Measurements from ENCODE around the gene ERICH6.
A peak's percentile ranks its signal among the peaks of the same experiment; 100 is the strongest.

The ERICH6 gene

DNA sequence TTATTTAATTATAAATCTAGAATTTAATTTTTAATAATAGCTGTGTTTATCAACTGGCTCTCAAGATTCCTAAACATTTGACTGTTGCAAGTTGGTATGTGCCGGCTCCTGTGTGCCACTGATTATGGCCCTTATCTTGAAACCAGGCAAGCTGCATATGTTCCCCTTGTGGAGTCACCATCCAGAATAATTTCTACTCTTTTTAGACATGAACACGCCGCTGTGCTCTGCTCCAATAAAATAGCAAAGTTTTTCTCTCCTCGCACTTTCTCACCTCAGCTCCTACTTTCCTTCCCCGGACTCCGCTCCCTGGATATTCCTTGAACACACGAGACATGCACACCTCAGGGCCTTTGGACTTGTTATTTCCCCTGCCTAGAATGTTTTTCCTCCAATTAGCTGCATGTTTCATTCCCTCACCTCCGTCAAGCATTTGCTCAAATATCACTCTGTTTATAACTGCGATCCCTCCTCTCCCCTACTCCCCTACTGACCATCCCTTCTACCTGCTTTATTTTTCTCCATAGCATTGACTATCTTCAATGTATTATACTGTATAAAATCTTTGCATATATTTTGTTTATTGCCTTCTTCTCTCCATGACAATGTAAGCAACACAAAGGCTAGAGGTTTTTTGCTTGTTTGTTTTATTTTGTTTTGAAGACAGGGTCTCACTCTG lies 26.1 kb upstream of the ERICH6 start:
- DNase-seq (ENCODE audit: low read depth), result no peak

DNA sequence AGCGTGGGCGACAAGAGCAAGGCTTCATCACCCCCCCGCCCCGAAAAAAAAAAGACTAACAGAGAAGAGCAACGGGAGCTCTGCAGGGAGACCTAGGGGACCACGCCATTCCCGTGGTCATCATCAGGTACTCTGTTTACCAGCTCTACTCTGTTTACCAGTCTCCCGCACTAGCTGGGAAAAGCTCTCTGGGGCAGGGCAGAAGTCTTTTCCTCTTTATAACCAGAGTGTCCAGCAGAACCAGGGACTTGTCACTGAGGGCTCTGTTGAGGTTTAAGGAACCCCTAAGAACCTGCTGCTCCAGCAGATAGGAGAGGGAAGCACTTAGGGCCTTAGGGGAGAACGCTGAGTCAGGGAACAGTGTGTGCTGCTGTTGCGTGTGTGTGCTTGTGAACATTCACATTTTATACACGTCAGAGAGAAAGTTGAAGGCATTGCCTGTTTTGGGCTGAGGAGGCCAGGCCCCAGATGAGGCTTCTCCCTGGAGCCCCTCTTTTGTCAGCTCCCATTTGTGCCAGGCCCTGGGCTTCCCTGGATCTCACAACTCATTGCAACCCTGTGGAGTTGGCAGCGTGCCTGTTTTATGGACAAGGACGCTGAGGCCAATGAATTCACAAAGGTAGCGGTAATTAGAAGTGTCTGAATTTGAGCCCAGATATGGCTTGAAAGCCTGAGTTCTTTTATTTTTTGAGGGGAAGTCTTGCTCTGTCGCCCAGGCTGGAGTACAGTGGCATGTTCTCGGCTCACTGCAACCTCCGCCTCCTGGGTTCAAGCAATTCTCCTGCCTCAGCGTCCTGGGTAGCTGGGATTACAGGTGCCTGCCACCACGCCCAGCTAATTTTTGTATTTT lies 24.2 kb upstream of the ERICH6 start:
- no peak for DNase-seq (ENCODE audit: low read depth)
- TF ChIP-seq, protein P1, sequence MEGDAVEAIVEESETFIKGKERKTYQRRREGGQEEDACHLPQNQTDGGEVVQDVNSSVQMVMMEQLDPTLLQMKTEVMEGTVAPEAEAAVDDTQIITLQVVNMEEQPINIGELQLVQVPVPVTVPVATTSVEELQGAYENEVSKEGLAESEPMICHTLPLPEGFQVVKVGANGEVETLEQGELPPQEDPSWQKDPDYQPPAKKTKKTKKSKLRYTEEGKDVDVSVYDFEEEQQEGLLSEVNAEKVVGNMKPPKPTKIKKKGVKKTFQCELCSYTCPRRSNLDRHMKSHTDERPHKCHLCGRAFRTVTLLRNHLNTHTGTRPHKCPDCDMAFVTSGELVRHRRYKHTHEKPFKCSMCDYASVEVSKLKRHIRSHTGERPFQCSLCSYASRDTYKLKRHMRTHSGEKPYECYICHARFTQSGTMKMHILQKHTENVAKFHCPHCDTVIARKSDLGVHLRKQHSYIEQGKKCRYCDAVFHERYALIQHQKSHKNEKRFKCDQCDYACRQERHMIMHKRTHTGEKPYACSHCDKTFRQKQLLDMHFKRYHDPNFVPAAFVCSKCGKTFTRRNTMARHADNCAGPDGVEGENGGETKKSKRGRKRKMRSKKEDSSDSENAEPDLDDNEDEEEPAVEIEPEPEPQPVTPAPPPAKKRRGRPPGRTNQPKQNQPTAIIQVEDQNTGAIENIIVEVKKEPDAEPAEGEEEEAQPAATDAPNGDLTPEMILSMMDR (IDR thresholded peaks at IDR 0.05; ENCODE audit: control insufficient read depth, insufficient read depth, low read depth, low read length, missing control alignments), result no peak
- H3K4me3 ChIP-seq (ENCODE audit: control insufficient read depth, low read depth, low read length), result no peak overlapping the region

More for the DNA sequence above, 26.1 kb upstream of the ERICH6 start:
- H3K4me3 ChIP-seq (ENCODE audit: control insufficient read depth, low read depth, low read length), result no peak overlapping the region
- TF ChIP-seq, protein P1 (IDR thresholded peaks at IDR 0.05; ENCODE audit: control insufficient read depth, insufficient read depth, low read depth, low read length, missing control alignments), result no peak

DNA sequence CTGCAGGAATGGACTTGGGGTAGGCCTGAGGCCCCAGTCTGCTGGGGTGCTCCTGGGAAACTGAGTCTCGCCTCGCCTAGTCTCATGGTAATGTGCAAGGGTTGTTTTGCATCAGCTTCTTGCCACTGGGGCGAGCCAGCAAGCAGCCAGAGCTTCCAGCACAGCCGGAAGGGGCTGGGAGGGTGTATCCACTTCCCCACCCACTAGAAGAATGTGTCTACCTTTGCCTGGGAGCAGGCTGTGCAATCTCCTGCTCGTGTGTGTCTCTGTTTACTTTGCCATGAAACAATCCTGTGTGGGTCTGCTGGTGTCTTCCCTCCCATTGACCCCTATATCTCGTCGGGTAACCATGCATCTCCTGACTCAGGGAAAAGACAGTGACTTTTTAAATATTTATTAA lies 21.8 kb upstream of the ERICH6 start:
- DNase-seq (ENCODE audit: low read depth), result no peak
- H3K4me3 ChIP-seq (ENCODE audit: control insufficient read depth, low read depth, low read length), result no peak overlapping the region
- TF ChIP-seq, protein P1 (IDR thresholded peaks at IDR 0.05; ENCODE audit: control insufficient read depth, insufficient read depth, low read depth, low read length, missing control alignments), result no peak

DNA sequence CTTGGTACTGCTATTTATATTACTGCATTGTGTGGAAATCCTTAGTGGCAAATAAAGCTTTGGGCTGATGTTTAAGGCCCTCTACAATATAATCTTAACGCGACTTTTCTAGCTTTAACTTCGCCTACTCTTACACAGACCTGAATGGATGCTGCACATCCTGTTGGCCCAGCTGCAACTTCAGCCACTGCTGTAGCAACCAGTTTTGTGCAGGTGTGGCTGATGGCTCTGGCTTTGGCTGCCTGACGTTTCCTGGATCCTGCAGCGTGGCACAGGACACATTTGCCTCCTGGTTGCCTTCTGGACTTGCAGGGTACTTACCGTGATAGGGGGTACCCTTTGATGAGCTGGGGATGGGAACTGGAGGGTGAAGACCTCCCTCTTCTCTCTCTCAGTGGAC lies 20.2 kb upstream of the ERICH6 start:
- TF ChIP-seq, protein P1 (IDR thresholded peaks at IDR 0.05; ENCODE audit: control insufficient read depth, insufficient read depth, low read depth, low read length, missing control alignments), result no peak
- no peak for DNase-seq (ENCODE audit: low read depth)
- H3K4me3 ChIP-seq (ENCODE audit: control insufficient read depth, low read depth, low read length), result no peak overlapping the region

DNA sequence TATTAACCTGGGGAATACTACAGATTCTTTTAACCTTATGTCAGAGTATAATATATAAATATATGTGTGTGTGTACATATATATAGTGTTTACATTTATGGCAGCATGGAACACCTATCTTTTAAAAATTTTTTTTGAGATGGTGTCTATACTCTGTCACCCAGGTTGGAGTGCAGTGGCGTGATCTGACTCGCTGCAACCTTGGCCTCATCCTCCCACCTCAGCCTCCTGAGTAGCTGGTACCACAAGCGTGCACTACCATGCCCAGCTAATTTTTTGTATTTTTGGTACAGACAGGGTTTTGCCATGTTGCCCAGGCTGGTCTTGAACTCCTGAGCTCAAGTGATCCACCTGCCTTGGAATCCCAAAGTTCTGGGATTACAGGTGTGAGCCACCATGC lies 18.5 kb upstream of the ERICH6 start:
- TF ChIP-seq, protein P1 (IDR thresholded peaks at IDR 0.05; ENCODE audit: control insufficient read depth, insufficient read depth, low read depth, low read length, missing control alignments), result no peak
- H3K4me3 ChIP-seq (ENCODE audit: control insufficient read depth, low read depth, low read length), result no peak overlapping the region
- no peak for DNase-seq (ENCODE audit: low read depth)

DNA sequence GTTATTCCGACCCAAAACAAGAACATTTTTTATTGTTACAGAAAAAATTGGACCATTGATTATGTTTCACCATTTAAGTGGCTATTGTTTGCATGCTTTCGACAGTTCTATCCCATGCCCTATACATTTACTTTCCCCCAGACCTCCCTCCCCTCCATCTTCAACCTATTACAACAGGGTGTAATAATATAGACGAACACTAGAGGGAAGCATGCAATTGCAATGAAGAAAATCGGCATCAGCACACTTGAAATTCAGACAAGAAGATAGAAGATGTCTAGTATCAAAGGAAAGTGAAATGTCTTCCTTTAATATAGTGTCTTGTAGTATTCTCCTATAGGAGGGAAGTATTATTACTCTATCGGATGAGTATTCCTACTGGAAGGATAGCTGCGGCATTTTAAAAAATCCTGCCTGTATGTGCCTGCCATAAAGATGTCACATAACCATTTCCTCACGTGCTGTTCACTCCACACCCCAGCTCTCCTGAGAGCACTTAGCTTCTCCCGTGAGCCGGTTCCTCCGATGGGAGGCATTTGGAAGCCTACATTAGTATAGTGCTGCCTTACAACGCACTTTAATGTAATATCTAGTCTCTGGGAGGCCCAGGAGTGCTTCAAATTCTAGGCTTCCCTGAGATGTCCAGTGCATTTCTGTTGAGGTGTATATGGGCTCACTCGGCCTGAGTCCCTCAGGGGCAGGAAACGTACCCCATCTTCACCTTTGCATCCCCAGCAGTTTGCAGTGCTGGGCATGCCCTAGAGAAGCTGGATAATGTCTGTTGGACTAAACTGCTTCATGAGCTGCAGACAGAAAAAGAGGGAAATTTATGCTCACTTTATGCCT lies 17.8 kb upstream of the ERICH6 start:
- no peak overlapping the region for H3K4me3 ChIP-seq (ENCODE audit: control insufficient read depth, low read depth, low read length)
- TF ChIP-seq, protein P1 (IDR thresholded peaks at IDR 0.05; ENCODE audit: control insufficient read depth, insufficient read depth, low read depth, low read length, missing control alignments), result peak; percentile 74
- DNase-seq (ENCODE audit: low read depth), result no peak

Measured in AG09309 (cell line).